Mucosa of rectum (tissue), 2 donors: Measurements from ENCODE around the gene SHD.

ENCODE experiments used
- H3K27ac ChIP-seq, 2 donors: one replicate each; pipeline ENCODE4 v1.7.0; 2013; ENCODE audit warnings: inconsistent platforms in 2 of 2, low read depth in 2 of 2, low read length in 2 of 2
- H3K27me3 ChIP-seq, 2 donors: one replicate each; pipeline ENCODE4 v1.7.0; 2013; ENCODE audit warnings: low read length in 2 of 2; ENCODE audit not compliant: control insufficient read depth in 2 of 2, insufficient read depth in 2 of 2
- H3K36me3 ChIP-seq, 2 donors: one replicate each; pipeline ENCODE4 v1.7.0; 2013; ENCODE audit warnings: low read length in 2 of 2; ENCODE audit not compliant: control insufficient read depth in 2 of 2, insufficient read depth in 2 of 2
- H3K4me1 ChIP-seq, 2 donors: one replicate each; pipeline ENCODE4 v1.7.0; 2013; ENCODE audit warnings: low read length in 2 of 2, mild to moderate bottlenecking in 1 of 2; ENCODE audit not compliant: control insufficient read depth in 2 of 2, insufficient read depth in 2 of 2
- H3K4me3 ChIP-seq, 2 donors: one replicate each; pipeline ENCODE4 v1.7.0; 2013; ENCODE audit warnings: low read length in 2 of 2
- H3K9ac ChIP-seq, 2 donors: one replicate each; pipeline ENCODE4 v1.7.0; 2013; ENCODE audit warnings: low read length in 2 of 2, low read depth in 1 of 2, mild to moderate bottlenecking in 1 of 2
- H3K9me3 ChIP-seq, 2 donors: one replicate each; pipeline ENCODE4 v1.7.0; 2013; ENCODE audit warnings: low read length in 2 of 2; ENCODE audit not compliant: control insufficient read depth in 2 of 2
- donor health status: healthy.
- donor health status: Normal muscosa, but diverticular disease.

The SHD gene

GRCh38 chr19:4338441-4339355, 59.6 kb downstream of the SHD start, which contains the start of gene STAP2:
Gene STAP2 (minus strand): TSS chr19:4338827. CDS start chr19:4338753, 74 bp downstream.
- peak within 1 kb of the TSS; percentile 84 to 89 for H3K27ac ChIP-seq
- H3K4me3 ChIP-seq, result peak within 1 kb of the TSS; percentile 79 to 81
- H3K4me1 ChIP-seq, result peaks cover 13 to 20% of the 10 kb centered on the region in 2 donors
- peaks cover 5 to 8% of the 10 kb centered on the region in 2 donors for H3K36me3 ChIP-seq
- peak within 1 kb of the TSS; percentile 72 to 88 for H3K9ac ChIP-seq
- no peaks in the 10 kb centered on the region for H3K9me3 ChIP-seq
- no peaks in the 10 kb centered on the region for H3K27me3 ChIP-seq
